Lung (tissue), 12 donors: ENCODE results near the gene STX16. TPM values are rescaled to one million over a fixed set of nuclear protein-coding genes. Genes with fewer than 3 reads are reported as not detected.

Source experiments
- ATAC-seq: fragments of 200-7000 bp; cut with Tn5 transposase; one replicate; pipeline ENCODE4 v1.9.1; 2020; ENCODE audit warnings: moderate number of reproducible peaks; ENCODE audit not compliant: insufficient read depth, low FRiP score
- DNase-seq, 3 donors: peaks; one replicate each; pipeline ENCODE4 v3.0.0-alpha.2; 2013 to 2017
- H3K27ac ChIP-seq, 2 donors: one replicate each; pipeline ENCODE4 v1.5.1; 2013; ENCODE audit warnings: mild to moderate bottlenecking in 2 of 2, moderate library complexity in 2 of 2, control low read depth in 1 of 2, inconsistent platforms in 1 of 2, low read depth in 1 of 2, low read length in 1 of 2
- H3K27me3 ChIP-seq, 3 donors: one replicate each; pipeline ENCODE4 v1.5.1; 2013; ENCODE audit warnings: low read length in 2 of 3; ENCODE audit not compliant: control insufficient read depth in 3 of 3, insufficient read depth in 3 of 3
- H3K36me3 ChIP-seq, 4 donors: one replicate each; pipeline ENCODE4 v1.5.1; 2013; ENCODE audit warnings: low read length in 4 of 4, mild to moderate bottlenecking in 1 of 4, moderate library complexity in 1 of 4; ENCODE audit not compliant: control insufficient read depth in 4 of 4, insufficient read depth in 4 of 4
- H3K4me1 ChIP-seq, 5 donors: one replicate each; pipeline ENCODE4 v1.5.1; 2013; ENCODE audit warnings: low read length in 5 of 5, mild to moderate bottlenecking in 2 of 5, moderate library complexity in 1 of 5; ENCODE audit not compliant: control insufficient read depth in 5 of 5, insufficient read depth in 5 of 5
- H3K4me3 ChIP-seq: one replicate; pipeline ENCODE4 v1.5.1; 2013; ENCODE audit warnings: mild to moderate bottlenecking, control low read depth, moderate library complexity
- H3K9ac ChIP-seq, 2 donors: one replicate each; pipeline ENCODE4 v1.5.1; 2013; ENCODE audit warnings: low read length in 2 of 2, control low read depth in 1 of 2; ENCODE audit not compliant: insufficient read depth in 1 of 2
- H3K9me3 ChIP-seq, 4 donors: one replicate each; pipeline ENCODE4 v1.5.1; 2013; ENCODE audit warnings: low read length in 3 of 4, mild to moderate bottlenecking in 1 of 4, moderate library complexity in 1 of 4; ENCODE audit not compliant: control insufficient read depth in 4 of 4, insufficient read depth in 3 of 4
- CTCF ChIP-seq: IDR thresholded peaks from 2 replicates; pipeline ENCODE4 v1.5.1; 2012; ENCODE audit warnings: mild to moderate bottlenecking; ENCODE audit errors: control extremely low read depth, extremely low read depth
- WGBS, 2 donors: extraction: QIAGEN DNeasy Blood & Tissue Kit; methylation state at CpG; one replicate each; pipeline ENCODE4 v1.1.7; 2013; 5-methylcytosine and 5-hydroxymethylcytosine counted together
- polyA plus RNA-seq, 2 donors: library from polyadenylated mRNA; stranded (reverse); fragments of 200-250 nt; gene quantifications; one replicate each; pipeline ENCODE4 v1.2.1, GENCODE V29; 2013
- total RNA-seq, 2 donors: library from RNA; depleted of rRNA in 1 of 2; stranded (reverse); fragments of >200 nt in 1 of 2; gene quantifications; one replicate each; pipeline ENCODE4 v1.2.1, GENCODE V29; 2014 to 2021
- donor health status: control.
- donor health status: control.
- donor health status: Bipolar disorder and iron deficiency.
- donor health status: healthy.
- donor health status: DM: yes; HTN: yes; CAD: no.

The STX16 gene
- total and polyA plus RNA-seq, 4 donors: 37.1 to 85.2 (median 46.9) TPM

DNA sequence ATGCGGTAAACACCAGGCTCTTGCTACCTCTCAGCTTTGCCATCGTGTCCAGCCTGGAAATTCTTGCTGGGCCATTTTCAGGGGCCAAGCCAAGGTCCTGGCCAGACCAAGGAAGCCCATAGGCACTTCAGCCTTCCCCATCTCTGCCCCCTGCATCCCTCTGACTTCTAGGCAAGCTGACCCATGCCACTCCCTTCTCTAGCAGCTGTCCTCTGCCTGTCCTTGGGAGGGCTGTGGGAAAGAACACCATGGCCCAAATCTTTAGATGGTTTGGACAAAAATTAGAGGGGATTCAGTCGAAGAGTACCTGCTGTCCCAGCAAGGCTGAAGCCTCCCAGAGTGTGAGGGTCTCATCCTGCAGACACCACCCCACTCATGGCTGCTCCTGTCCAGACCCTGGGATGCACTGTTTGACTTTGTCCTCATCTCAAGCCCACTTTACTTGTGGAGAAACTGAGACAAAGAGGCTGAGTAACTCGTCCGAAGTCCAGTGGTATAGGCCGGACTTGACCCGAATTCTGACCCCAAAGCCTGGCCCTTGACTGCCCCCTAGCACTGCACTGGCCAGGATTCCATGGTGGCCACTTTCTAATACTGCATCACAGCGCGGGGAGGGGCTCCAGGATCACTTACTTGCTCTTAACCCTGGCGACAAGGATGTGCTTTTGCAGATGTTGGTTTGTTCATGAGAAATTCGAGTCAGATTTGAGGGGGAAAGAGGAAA, 22.4 kb upstream of the STX16 start:
- no peak overlapping the region for H3K27ac ChIP-seq
- ATAC-seq (no peak), DNase-seq (no peak)
- WGBS, 2 donors: 81 to 86% methylated on average over 11 of the region's 11 CpGs
- H3K4me1 ChIP-seq: no peaks in the 10 kb centered on the region
- H3K9ac ChIP-seq: no peak overlapping the region
- no peak overlapping the region for H3K4me3 ChIP-seq
- H3K9me3 ChIP-seq: no peaks in the 10 kb centered on the region
- TF ChIP-seq CTCF: no peak
- no peaks in the 10 kb centered on the region for H3K36me3 ChIP-seq
- no peaks in the 10 kb centered on the region for H3K27me3 ChIP-seq

DNA sequence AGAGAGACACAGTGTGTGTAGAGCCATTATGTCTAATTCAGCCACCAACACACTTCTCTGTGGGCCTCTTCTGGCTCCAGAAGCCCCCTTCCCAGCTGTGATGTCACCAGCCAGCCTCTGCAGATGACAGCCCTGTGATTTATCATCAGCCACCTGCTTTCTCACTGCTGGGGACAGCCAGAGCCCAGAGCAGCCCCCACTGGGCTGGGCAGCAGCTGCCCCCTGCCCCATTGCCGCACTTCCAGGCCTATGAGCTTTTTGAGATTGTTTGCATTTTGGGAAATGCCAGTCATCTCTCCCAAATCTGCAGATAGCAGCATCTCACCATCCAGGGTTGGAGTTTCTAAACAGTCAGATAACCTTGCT, 21.9 kb upstream of the STX16 start:
- TF ChIP-seq CTCF: no peak
- Histone ChIP-seq H3K27ac (no peak overlapping the region), H3K4me3 (no peak overlapping the region), H3K9me3 (no peaks in the 10 kb centered on the region), H3K36me3 (no peaks in the 10 kb centered on the region), H3K4me1 (peaks cover 0 to 4% (median 0%) of the 10 kb centered on the region in 5 donors), H3K9ac (no peak overlapping the region), H3K27me3 (no peaks in the 10 kb centered on the region)
- no peak for DNase-seq
- 82 to 87% methylated on average over 1 of the region's 1 CpG for WGBS, 2 donors
- no peak for ATAC-seq

- DNase-seq (no peak), ATAC-seq (no peak)
- Histone ChIP-seq H3K9me3 (no peaks in the 10 kb centered on the region), H3K9ac (no peak overlapping the region), H3K27ac (no peak overlapping the region), H3K4me3 (no peak overlapping the region), H3K4me1 (peaks cover 0 to 13% (median 0%) of the 10 kb centered on the region in 5 donors), H3K27me3 (no peaks in the 10 kb centered on the region), H3K36me3 (no peaks in the 10 kb centered on the region)
- 35 to 60% methylated on average over 4 of the region's 4 CpGs for WGBS, 2 donors
- TF ChIP-seq CTCF: no peak
These were observed 21.0 kb upstream of the STX16 start for GRCh38 chr20:58630063-58630462.
